ENCODE data around the gene THSD7A. TPM values are rescaled to one million over a fixed set of nuclear protein-coding genes. Genes with fewer than 3 reads are reported as not detected.
A peak's percentile ranks its signal among the peaks of the same experiment; 100 is the strongest.

THSD7A gene
- total and polyA plus RNA-seq, 10 of the 15 experiments (the other 5 are each of a cell fraction or from before 2014, with no cell fraction given): 0.03 to 0.09 (median 0.03) TPM; not detected in 7

GRCh38 chr7:11636274-11636673 is 195.7 kb downstream of the THSD7A start:
- Histone ChIP-seq H3K4me3 (no peak overlapping the region), H3K79me2 (ENCODE audit: control insufficient read depth, insufficient read depth, low read length) (no peaks in the 10 kb centered on the region), H4K20me1 (ENCODE audit: control insufficient read depth, insufficient read depth) (no peaks in the 10 kb centered on the region), H3K9me3 (replicated peaks; ENCODE audit: control insufficient read depth, insufficient read depth, low read length) (no peaks in the 10 kb centered on the region), H2AFZ (ENCODE audit: control insufficient read depth, low read depth, low read length) (no peak overlapping the region), H3K4me1 (ENCODE audit: control insufficient read depth, insufficient read depth, low read length) (no peaks in the 10 kb centered on the region), H3K9ac (ENCODE audit: control insufficient read depth, insufficient read depth, low read length) (no peak overlapping the region), H3K27me3 (replicated peaks in 1 of 2; ENCODE audit: control insufficient read depth in 2 of 2, insufficient read depth in 2 of 2, low read length in 1 of 2) (no peaks in the 10 kb centered on the region), H3K4me2 (ENCODE audit: control insufficient read depth, insufficient read depth) (no peak overlapping the region), H3K27ac (ENCODE audit: control insufficient read depth, insufficient read depth) (no peak overlapping the region), H3K36me3 (ENCODE audit: control insufficient read depth in 2 of 2, insufficient read depth in 2 of 2, low read length in 1 of 2) (no peaks in the 10 kb centered on the region)
- ChIA-PET RAD21 (ENCODE audit: unreplicated experiment) (no interaction called here), CTCF (no interaction called here), SMC1A (ENCODE audit: uncharacterized antibody, unreplicated experiment) (interaction anchor here (0.7 kb wide), 1 partner anchor 165 kb away, joined by 3 read pairs; no protein-coding TSS in a partner anchor), POLR2A (no interaction called here)
- ATAC-seq: no peak
- intact Hi-C loops (cut with micrococcal nuclease; ENCODE audit: unreplicated experiment): no loop called here
- no TSS peak for BruUV-seq (replicated peaks)
- no peak for DNase-seq (ENCODE audit: low read depth, low spot score)
- FAIRE-seq: no peak
- 84% methylated on average over 19 of the region's 19 CpGs for WGBS (ENCODE audit: insufficient coverage, insufficient replicate concordance, low lambda C conversion rate, missing lambda C conversion rate)
- TF ChIP-seq ATF2 (IDR thresholded peaks at IDR 0.05; ENCODE audit: low read length): no peak
- no peak for TF ChIP-seq SMC3 (IDR thresholded peaks at IDR 0.05; ENCODE audit: borderline replicate concordance, low read length)
- no peak for TF ChIP-seq YBX1 (IDR thresholded peaks at IDR 0.05)
- TF ChIP-seq SMAD1 (IDR thresholded peaks at IDR 0.05; ENCODE audit: low read depth, partially characterized antibody): no peak
- in situ Hi-C loops (cut with MboI): no loop called here

GRCh38 chr7:11633310-11633709 is 198.7 kb downstream of the THSD7A start:
- Histone ChIP-seq H3K4me2 (ENCODE audit: control insufficient read depth, insufficient read depth) (no peak overlapping the region), H2AFZ (ENCODE audit: control insufficient read depth, low read depth, low read length) (no peak overlapping the region), H3K9ac (ENCODE audit: control insufficient read depth, insufficient read depth, low read length) (no peak overlapping the region), H3K27me3 (replicated peaks in 1 of 2; ENCODE audit: control insufficient read depth in 2 of 2, insufficient read depth in 2 of 2, low read length in 1 of 2) (no peaks in the 10 kb centered on the region), H4K20me1 (ENCODE audit: control insufficient read depth, insufficient read depth) (no peaks in the 10 kb centered on the region), H3K27ac (ENCODE audit: control insufficient read depth, insufficient read depth) (no peak overlapping the region), H3K9me3 (replicated peaks; ENCODE audit: control insufficient read depth, insufficient read depth, low read length) (no peaks in the 10 kb centered on the region), H3K4me3 (no peak overlapping the region), H3K79me2 (ENCODE audit: control insufficient read depth, insufficient read depth, low read length) (no peaks in the 10 kb centered on the region), H3K4me1 (ENCODE audit: control insufficient read depth, insufficient read depth, low read length) (no peaks in the 10 kb centered on the region), H3K36me3 (ENCODE audit: control insufficient read depth in 2 of 2, insufficient read depth in 2 of 2, low read length in 1 of 2) (no peaks in the 10 kb centered on the region)
- ChIA-PET POLR2A (no interaction called here), CTCF (no interaction called here), SMC1A (ENCODE audit: uncharacterized antibody, unreplicated experiment) (no interaction called here), RAD21 (ENCODE audit: unreplicated experiment) (no interaction called here)
- in situ Hi-C loops (cut with MboI): no loop called here
- no peak for DNase-seq (ENCODE audit: low read depth, low spot score)
- FAIRE-seq: no peak
- intact Hi-C loops (cut with micrococcal nuclease; ENCODE audit: unreplicated experiment): no loop called here
- peak; percentile 41 for ATAC-seq
- BruUV-seq (replicated peaks): no TSS peak
- WGBS (ENCODE audit: insufficient coverage, insufficient replicate concordance, low lambda C conversion rate, missing lambda C conversion rate): 0% methylated on average over 1 of the region's 1 CpG
- TF ChIP-seq CHD4 (IDR thresholded peaks at IDR 0.05) (no peak), CREB1 (IDR thresholded peaks at IDR 0.05; ENCODE audit: low read depth) (no peak), GATAD2B (conservative IDR thresholded peaks at IDR 0.05; ENCODE audit: low read depth) (no peak), WRNIP1 (IDR thresholded peaks at IDR 0.05; ENCODE audit: borderline replicate concordance, low read depth, low read length) (no peak), ESRRA (IDR thresholded peaks at IDR 0.05; ENCODE audit: low read length) (no peak), ZNF687 (IDR thresholded peaks at IDR 0.05) (no peak), POLR2A (IDR thresholded peaks at IDR 0.05; ENCODE audit: low read depth, low read length) (no peak), LARP7 (IDR thresholded peaks at IDR 0.05) (no peak), POLR2AphosphoS2 (IDR thresholded peaks at IDR 0.05; ENCODE audit: low read depth, low read length) (no peak), IRF5 (IDR thresholded peaks at IDR 0.05; ENCODE audit: borderline replicate concordance) (no peak)
